Activated CD8-positive, alpha-beta memory T cell treated with anti-CD3 and anti-CD28 coated beads, Interleukin-2, amount 50 U/mL, for 24 hours (primary cell): ENCODE data around the gene MAP4K4.

Experiments
- DNase-seq: peaks from one replicate; pipeline ENCODE4 v3.0.0-alpha.2; 2020; ENCODE audit errors: extremely low read depth

MAP4K4 gene

DNA sequence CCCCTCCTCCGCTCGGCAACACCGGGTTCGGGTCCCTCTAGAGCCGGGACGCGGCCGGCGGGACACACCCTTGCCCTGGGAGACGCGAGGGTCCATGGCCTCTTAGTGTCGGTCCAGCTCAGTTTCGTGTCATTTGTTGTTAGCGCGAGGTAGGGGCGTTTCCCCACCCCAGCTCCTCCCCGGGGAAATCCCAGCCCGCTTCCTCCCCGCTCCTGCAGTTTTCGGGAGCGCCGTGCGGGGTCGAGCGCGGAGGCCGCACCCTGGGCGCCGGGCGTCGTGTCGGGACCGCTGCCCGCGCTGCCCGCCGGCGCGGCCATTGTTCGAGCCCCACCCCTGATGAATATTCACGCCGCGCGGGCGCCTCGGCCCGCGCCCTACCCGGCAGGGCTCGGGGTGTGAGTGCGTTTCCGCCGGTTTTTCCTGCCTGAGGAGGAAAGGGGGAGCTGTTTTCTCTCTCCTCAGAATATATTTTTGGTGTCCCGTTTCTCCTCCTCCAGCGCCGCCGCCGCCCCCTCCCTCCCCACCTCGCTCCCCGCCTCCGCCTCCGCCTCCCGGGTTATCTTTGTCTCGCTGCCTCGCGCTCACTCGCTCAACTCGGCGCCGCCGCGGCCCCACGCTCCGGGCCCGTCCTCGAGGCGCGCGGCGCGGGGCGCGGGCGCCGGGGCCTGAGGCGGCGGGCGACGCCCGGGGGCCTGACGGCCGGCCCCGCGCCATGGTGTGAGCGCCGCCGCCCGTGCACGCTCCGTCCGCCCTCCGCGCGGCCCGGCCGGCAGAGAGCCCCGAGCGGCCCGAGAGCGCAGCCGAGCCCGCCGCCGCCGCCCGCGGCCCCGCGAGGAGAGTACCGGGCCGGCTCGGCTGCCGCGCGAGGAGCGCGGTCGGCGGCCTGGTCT is at the start of gene MAP4K4:
Gene MAP4K4 (plus strand): TSS at position 584 of the 890 bp plus-strand sequence. CDS start 374 bp downstream, outside the sequence.
- peak; percentile 35 for DNase-seq

DNA sequence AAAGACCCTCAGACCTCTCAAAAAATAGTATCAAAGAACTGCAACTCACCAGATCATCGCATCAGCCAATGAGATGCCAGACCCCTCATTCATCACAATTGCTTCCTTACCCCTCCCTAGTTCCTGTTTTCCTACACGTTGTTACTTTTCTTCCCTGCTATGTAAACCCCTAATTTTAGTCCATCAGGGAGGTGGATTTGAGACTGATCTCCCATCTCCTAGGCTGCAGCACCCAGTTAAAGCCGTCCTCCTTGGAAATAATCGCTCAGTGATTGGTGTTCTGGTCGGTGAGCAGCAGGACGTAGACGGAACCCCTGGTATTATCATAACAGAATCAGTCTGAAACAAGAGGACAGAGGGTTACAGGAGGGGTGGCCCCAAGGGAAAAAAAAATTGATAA is 44.0 kb upstream of the MAP4K4 start:
- DNase-seq: no peak

DNA sequence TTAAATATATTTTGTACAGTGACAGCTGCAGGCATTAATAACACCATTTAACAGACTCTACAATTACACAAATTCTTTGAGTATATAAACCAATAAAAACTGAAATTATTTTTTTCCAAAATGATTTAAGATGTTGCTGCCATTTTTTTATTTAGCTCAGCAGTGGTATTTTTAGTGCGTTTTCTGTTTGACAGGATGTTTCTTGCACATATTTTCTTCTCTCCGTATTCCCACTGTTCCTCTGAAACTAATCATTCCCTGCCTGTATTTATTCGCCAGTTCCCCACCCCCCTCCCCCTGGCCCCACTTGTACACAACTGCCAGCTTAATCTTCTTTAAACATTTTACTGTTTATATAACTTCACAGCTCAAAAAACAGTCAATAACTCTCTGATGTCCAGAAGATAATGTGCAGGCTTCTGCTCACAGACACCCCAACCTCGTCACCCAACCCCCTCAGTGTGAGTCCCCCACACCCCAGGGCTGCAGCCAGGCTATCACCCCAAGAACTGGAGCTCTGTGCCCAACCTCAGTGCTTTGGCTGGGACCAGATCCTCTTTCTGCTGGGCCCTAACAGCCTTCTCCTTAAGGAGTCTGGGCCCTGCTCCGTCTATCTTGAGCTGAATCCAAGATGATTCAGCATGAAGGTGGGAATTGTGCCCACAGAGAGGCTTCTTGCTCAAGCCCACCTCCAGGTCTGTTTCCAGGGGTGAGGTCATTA is 41.6 kb upstream of the MAP4K4 start:
- DNase-seq: no peak

DNA sequence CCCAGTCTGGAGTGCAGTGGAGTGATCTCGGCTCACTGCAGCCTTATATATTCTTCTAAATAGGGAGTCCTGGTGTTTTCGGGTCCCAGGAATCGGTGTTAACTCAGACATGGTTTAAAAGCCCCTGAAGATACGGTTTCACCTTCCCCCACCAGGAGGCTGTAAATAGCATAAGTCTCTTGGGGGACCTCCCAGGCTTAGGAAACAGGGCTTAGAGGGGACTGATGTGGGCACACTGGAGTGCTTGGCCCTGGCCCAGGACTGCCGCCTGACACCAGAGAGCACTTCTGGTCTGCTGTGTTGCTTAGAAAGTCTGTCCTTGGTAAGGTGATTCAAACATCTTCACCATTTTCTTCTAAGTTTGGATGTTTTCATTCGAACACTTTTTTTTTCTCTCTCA is 39.7 kb upstream of the MAP4K4 start:
- DNase-seq: no peak

DNA sequence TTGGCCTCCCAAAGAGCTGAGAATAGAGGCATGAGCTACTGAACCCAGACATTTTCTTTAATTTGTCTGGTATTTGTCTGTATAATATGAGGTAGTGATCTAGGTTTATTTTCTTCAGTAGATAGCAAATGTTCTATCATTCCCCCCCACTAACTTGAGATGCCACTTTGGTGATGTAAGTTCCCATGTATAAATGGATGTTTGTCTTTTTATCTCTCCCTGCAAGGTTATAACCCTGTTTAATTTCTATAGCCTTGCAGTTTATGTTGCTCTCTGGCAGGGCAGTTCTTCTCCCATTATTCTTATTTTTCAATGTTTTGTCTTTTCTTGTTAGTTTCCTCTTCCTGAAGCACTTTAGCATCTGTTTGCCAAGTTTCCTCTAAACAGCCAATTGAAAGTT is 39.1 kb upstream of the MAP4K4 start:
- DNase-seq: no peak

DNA sequence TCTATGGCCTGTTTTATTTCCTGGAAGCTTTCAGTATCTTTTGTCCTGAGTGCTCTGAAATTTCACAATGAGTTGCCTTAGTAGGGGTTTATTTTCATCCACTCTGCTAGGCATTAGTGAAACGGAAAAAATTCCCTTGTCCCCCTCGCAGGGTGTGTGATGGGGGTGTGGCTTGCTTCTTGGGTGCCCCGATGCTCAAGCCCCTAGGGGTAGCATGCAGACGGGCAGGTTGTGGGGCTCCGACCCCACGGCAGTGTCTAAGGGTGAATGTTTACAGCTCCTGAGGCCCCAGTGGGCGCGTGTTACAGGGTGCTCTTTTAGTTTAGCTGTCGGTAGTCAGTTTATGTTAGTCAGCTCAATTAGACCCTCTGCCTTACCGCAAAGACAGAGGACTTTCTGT is 32.2 kb upstream of the MAP4K4 start:
- DNase-seq: no peak

DNA sequence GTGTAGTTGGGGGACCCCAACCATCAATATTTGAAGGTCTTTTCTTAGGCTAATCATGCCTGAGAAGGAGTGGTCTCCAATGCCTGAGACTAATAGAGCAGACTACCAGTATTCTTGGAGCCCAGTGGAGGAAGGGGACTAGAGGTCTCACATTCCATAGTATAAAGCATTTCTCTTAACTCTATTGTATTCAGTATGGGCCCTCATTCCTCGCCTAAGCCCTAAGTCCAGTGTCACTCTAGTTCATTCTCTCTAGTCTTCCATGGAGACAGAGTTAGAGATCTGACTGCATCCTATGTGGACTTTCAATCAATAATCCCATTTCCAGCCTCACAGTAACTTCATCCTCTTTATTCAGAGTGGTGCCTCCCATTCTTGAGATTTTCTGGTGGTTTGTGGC is 29.7 kb upstream of the MAP4K4 start:
- no peak for DNase-seq

DNA sequence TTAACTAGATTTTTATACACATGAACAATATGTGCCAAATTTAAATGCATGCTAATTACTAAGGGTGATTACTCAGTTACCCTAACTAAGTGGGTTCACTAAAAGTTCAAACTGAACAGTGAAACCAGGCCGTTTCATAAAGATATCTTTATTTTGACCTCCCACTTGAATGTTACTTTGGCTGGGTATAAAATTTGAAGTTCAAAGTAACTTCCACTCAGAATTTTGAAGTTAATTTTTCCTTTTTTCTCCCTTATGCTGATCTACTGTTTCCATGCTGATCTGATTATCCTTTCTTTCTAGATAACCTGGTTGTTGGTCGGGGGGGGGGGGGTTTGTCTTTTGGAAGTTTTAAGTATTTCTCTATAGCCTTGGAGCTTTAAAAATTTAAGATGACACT is 25.5 kb upstream of the MAP4K4 start:
- no peak for DNase-seq

DNA sequence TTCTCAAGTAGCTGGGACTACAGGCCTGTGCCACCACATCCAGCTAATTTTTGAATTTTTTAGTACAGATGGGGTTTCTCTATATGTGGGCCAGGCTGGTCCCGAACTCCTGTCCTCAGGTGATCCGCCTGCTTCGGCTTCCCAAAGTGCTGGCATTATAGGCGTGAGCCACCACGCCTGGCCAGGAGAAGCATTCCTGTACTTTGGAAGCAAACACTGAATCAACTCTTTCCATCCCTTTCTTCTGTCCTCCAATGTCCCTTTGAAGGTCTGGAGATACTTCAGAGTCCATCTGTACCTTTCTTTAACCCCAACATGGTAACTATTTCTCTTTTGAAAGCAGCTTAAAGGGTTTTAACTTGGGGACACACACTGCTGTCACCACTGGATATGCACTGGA is 23.6 kb upstream of the MAP4K4 start:
- DNase-seq: no peak

DNA sequence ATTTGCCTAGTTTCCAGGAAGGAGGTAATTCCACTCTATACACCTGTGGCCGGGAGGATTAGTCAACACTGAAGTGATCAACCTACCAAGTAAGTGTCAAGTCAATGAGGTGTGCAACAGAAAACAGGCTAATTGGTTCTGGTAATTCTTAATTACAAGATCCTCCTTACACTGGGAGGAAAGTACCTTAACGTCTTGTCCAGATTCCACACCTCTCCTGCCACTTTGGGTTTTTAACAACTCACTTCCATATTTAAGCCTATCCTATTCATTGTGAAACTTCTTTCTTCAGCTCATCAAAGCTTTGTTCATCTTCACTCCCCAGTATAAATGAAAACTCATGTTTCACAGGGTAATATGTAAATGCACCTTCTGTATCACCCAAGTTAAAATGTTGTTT is 22.0 kb upstream of the MAP4K4 start:
- DNase-seq: no peak

DNA sequence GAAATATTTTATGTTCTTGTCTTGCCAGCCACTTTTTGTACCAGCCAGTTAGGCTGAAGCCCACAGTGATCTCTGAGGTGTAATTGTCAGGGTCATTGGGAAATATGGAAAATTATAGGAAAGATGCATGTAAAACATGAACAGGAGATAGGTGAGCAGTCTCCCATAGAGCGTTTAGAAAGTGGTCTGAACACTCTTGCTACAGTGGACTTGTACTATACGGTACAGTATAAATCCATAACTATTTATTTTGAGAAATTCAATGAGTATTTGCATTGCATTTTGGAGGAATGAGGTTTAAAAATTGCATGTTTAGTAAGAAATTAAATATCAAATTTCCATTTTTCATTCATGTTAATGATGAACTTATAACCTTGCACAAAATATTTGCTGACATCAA is 20.8 kb upstream of the MAP4K4 start:
- DNase-seq: no peak

DNA sequence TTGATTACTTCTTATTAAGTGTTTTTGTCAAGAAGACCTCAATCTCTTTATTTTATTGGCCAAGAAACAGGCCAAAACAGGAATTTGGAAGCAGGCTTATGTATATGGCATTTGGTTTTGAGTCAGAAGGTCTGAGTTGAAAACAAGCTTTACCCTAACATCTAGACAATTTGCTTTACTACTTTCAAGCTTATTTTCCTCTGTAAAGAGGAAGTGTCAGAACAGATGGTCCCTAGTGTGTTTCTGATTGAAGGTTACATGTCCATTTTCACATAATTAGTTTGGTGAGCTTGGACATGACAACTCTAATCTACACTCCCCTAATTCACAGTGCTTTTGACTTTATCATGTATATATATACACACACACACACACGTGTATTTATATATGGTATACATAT is 19.8 kb upstream of the MAP4K4 start:
- no peak for DNase-seq

DNA sequence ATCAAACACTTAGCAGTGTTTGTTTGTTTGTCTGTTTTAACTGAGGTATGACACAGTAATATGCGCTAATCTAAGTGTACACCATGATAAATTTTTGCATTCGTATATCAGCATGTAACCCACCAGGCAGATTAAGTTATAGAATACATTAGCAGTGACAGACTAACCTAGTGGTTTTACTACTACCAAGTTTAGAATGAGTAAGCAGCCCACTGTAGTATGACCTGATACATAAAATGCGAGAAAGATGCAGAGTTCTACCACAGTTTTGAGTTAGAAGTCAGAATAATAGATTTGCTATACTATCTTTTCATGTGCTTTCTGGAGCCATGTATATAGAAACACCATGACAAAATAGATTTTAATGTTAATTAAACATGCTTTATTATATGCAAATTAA is 19.1 kb upstream of the MAP4K4 start:
- no peak for DNase-seq

DNA sequence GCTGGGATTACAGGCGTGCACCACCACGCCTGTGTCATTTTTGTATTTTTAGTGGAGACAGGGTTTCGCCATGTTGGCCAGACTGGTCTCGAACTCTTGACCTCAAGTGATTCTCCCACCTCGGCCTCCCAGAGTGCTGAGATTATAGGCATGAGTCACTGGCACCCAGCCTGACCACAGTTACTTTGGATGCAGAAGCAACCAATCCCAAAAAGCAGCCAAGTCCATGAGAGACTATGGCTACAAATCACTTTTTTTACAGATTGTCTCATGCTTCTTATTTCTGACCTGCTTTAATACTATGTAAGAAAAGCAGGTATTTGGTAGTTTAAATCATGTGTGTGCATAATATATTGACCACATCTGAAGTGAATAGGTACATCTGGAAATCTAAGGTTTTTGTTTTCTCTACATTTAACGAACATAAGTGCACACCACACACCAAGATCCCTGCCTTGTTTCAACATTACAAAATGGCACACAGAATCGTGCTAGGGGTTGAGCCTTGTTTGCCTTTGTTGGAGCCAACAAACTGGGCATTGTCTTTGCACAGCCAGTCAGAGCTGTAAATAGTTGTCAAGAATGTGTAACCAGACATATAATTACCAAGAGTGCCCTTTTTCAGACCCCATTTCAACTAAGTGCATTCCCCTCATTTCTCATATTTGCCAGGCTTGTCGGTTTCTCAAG is 18.3 kb upstream of the MAP4K4 start:
- DNase-seq: no peak

DNA sequence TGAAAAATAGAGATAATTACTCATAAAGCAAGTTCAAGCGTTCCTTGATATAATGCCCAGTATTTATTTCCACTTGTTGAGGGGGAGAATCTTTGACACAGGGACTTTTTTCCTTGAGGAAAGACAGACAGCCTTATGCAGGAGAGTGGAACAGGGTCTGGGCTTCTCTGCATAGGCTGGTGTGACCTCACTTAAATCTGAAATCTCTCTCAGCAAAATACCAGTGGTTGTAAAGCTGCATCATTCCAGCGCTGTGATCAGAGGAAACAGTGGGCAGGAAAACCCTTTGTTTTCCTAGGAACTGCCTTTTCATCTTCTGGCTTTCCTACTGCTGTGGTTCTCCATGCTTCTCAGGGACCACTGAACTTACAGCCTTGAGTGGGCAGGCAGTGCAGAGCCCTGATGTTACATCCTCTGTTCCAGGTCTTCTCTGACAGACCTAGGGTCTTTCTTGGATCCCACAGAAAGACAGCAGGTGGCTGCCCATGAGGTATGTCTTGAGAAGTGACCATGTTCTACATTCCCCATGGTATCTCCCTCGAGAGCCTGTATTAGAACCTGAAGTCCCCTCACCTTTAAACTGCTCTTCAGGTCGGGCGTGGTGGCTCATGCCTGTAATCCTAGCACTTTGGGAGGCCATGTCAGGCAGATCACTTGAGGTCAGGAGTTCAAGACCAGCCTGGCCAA is 17.6 kb upstream of the MAP4K4 start:
- DNase-seq: no peak

DNA sequence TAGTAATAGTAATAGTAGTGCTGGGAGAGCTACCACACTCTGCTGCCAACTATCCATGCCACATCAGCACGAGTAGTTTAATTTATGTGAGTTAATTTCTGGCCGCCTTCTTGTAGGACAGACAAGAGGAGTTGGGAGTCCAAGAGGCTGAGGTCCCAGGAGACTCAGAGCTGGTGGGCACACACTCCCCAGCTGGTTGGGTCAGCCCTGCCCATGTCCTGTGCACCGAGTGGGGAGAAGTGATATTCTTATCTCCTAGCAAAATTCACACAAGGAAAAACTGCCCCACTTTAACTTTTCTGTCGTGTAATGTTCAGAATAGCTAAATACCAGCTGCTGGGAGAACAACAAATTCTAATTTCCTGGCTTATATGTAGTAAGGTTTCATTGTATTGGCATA is 15.2 kb upstream of the MAP4K4 start:
- DNase-seq: no peak

DNA sequence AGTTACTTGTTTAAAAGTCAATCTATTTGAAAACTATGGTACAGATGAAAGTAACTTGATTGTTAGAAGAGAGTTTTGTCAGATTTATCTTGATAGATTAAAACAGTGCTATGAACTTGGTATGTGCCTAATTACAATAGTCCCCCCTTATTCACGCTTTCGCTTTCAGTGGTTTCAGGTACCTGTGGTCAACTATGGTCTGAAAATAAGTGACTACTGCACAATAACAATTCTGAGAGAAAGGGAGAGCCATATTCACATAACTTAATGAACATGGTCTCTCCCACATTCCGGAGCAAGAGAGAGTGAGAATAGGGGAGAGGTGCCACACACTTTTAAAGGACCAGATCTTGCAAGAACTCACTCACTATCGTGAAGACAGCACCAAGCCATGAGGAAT is 13.2 kb upstream of the MAP4K4 start:
- DNase-seq: no peak

DNA sequence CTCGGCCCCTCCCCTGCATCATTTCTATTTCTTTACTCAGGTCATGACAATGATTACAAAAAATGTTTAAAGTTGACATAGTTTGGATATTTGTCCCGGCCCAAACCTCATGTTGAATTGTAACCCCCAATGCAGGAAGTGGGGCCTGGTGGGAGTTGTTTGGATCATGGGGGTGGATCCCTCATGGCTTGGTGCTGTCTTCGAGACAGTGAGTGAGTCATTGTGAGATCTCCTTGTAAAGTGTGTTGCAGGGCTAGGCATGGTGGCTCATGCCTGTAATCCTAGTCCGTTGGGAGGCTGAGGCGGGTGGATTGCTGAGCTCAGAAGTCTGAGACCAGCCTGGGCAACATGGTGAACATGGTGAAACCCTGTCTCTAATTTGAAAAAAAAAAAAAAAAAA is 9.2 kb upstream of the MAP4K4 start:
- no peak for DNase-seq

DNA sequence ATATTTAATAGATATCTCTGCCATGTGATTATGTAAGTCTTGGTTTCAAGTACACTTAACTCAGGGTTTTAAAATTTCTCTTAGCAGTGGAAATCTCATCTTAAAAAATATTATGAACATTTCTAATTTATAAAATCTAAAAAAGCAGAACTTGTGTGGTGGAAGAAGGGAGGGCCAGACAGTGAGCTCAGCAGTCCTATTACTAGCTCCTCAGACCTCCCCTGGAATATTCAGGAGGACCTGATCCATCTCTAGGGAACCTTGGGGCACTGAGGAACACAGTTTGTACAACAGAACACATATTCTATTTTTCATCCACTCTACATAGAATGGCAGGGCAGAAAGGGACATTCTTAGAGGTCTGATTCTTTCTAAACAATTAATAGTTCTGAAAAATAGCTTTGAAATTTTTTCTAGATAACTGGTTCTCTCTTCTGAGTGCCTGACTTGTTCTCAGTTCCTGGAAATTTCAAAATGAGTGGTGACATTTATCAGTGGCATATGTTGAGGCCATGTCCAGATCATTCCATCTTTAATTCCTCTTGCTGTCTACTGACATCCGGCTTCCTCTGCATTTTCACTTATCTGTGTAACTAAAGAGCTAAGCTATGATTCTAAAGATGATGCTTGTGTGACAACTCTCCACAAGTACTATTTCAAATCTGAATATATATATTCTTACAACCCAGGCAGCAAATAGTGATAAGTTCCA is 8.2 kb upstream of the MAP4K4 start:
- no peak for DNase-seq

DNA sequence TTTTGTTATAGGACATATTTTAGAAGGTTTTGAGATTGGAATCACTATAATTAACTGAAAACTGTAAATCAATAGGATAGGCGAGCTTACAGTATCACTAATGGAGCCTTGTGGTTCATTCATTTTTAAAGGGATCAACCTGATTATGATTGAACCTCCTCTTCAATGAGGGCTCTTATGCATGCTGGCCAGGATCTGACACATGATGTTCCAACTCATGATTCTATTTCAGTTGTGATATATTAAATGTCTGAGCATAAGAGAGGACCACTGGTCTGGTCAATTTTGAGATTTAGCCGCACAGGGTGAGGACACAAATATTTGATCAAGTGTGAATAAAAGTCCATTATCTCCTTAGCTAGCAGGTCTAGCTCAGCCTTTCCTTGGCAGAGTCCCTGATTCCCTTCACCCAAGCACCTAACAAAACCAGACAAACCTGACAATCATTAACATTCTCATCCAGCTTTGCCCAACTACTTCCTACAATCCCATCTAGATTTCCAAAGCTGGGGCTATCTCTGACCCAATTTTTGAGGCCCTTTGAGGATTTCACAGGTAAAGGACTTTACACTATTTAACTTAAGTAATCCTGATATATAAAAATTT is 6.9 kb upstream of the MAP4K4 start:
- no peak for DNase-seq

DNA sequence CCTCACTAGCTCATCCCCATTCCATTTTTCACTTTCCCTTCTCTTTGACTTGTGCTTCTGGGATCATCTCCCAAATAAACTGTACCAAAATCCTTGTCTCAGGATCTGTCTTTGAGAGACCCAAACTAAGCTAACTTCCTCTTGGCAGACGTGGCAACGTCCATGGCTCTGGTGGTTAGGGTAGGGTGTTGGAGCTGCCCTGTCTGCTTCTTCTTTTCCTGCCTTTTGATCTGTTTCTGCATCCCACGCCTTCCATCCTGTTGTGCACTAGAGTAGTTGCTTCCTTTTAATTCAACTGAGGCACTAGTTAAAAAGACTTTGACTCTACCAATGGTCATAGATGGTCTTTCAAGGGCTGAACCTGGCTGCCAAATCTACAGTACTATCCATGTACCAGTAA is 5.5 kb upstream of the MAP4K4 start:
- DNase-seq: no peak
